Effector memory CD4-positive, alpha-beta T cell (primary cell): ENCODE results near the gene ARHGEF4.

ENCODE experiments used
- DNase-seq, 3 donors: peaks; one replicate each; pipeline ENCODE4 v3.0.0-alpha.2; 2020
- H3K27ac ChIP-seq: 2 replicates; pipeline ENCODE4 v1.7.0; 2013; ENCODE audit warnings: mild to moderate bottlenecking, low read length, moderate library complexity; ENCODE audit not compliant: insufficient read depth, poor library complexity, severe bottlenecking
- H3K27me3 ChIP-seq: replicated peaks from 2 replicates; pipeline ENCODE4 v1.7.0; 2013; ENCODE audit warnings: mild to moderate bottlenecking, low read length; ENCODE audit not compliant: insufficient read depth, control insufficient read depth, poor library complexity, severe bottlenecking
- H3K36me3 ChIP-seq: 2 replicates; pipeline ENCODE4 v1.7.0; 2013; ENCODE audit warnings: mild to moderate bottlenecking, low read length, moderate library complexity; ENCODE audit not compliant: control insufficient read depth, insufficient read depth
- H3K4me1 ChIP-seq: 2 replicates; pipeline ENCODE4 v1.7.0; 2013; ENCODE audit warnings: low read length, mild to moderate bottlenecking; ENCODE audit not compliant: control insufficient read depth, insufficient read depth, poor library complexity, severe bottlenecking
- H3K4me3 ChIP-seq: 2 replicates; pipeline ENCODE4 v1.7.0; 2013; ENCODE audit warnings: low read length, low read depth, mild to moderate bottlenecking; ENCODE audit not compliant: insufficient read depth, poor library complexity, severe bottlenecking
- H3K9me3 ChIP-seq: 2 replicates; pipeline ENCODE4 v1.7.0; 2013; ENCODE audit warnings: mild to moderate bottlenecking, low read length, moderate library complexity; ENCODE audit not compliant: control insufficient read depth

The ARHGEF4 gene

GRCh38 chr2:130826419-130826818 lies 10.3 kb upstream of the ARHGEF4 start:
- no peak overlapping the region for H3K27ac ChIP-seq
- H3K36me3 ChIP-seq, result no peaks in the 10 kb centered on the region
- H3K4me3 ChIP-seq, result no peak overlapping the region
- no peaks in the 10 kb centered on the region for H3K27me3 ChIP-seq
- peaks cover 12% of the 10 kb centered on the region for H3K4me1 ChIP-seq
- DNase-seq, result no peak
- no peaks in the 10 kb centered on the region for H3K9me3 ChIP-seq

DNA sequence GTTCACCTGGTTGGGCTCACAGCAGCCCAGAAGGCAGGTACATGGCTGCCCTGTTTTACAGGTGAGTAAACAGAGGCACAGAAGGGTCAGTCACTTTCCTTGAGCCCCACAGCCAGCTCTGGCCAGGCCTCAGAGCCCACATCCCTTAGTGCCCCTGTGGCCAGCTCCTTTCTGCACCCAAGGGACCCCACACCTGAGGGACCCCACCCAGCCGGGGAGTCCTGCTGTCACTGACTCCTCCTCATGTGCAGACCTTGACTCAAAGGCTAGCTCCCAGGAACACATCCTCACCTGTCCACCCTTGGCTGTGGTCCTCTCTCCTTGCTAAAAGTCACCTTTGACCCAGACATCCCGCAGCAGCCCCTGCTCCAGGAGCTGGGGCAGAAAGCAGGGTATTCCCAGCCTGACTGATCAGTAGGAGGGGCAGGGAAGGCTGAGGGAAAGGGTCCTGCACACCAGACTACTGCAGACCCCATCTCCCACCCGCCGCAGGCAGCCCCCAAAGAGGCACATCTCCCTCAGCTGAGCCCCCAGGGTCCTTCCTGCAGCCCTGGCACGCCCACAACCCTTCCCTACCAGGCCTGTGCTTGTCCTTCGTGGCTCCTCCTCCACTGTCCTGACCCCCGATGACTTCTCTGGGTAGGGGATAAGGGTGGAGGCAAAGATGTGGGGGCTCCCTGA lies 9.8 kb upstream of the ARHGEF4 start:
- peaks cover 12% of the 10 kb centered on the region for H3K4me1 ChIP-seq
- no peak for DNase-seq

GRCh38 chr2:130827502-130828251 lies 9.0 kb upstream of the ARHGEF4 start:
- Histone ChIP-seq H3K36me3 (no peaks in the 10 kb centered on the region), H3K27me3 (no peaks in the 10 kb centered on the region), H3K4me1 (peaks cover 12% of the 10 kb centered on the region), H3K9me3 (no peaks in the 10 kb centered on the region), H3K4me3 (no peak overlapping the region), H3K27ac (no peak overlapping the region)
- DNase-seq, result no peak

More for the DNA sequence above, 9.8 kb upstream of the ARHGEF4 start:
- Histone ChIP-seq H3K4me3 (no peak overlapping the region), H3K36me3 (no peaks in the 10 kb centered on the region), H3K27me3 (no peaks in the 10 kb centered on the region), H3K27ac (no peak overlapping the region), H3K9me3 (no peaks in the 10 kb centered on the region)

GRCh38 chr2:130828461-130828860 lies 8.3 kb upstream of the ARHGEF4 start:
- H3K4me3 ChIP-seq, result no peak overlapping the region
- peaks cover 12% of the 10 kb centered on the region for H3K4me1 ChIP-seq
- H3K27ac ChIP-seq, result no peak overlapping the region
- H3K9me3 ChIP-seq, result no peaks in the 10 kb centered on the region
- H3K27me3 ChIP-seq, result no peaks in the 10 kb centered on the region
- no peak for DNase-seq
- no peaks in the 10 kb centered on the region for H3K36me3 ChIP-seq

GRCh38 chr2:130829015-130829414 lies 7.7 kb upstream of the ARHGEF4 start:
- Histone ChIP-seq H3K27me3 (no peaks in the 10 kb centered on the region), H3K27ac (no peak overlapping the region), H3K9me3 (no peaks in the 10 kb centered on the region), H3K4me3 (no peak overlapping the region), H3K4me1 (peaks cover 7% of the 10 kb centered on the region), H3K36me3 (no peaks in the 10 kb centered on the region)
- DNase-seq, result no peak

- H3K27ac ChIP-seq, result no peak overlapping the region
- H3K4me1 ChIP-seq, result no peaks in the 10 kb centered on the region
- no peaks in the 10 kb centered on the region for H3K27me3 ChIP-seq
- no peaks in the 10 kb centered on the region for H3K36me3 ChIP-seq
- DNase-seq, result no peak
- no peak overlapping the region for H3K4me3 ChIP-seq
- no peaks in the 10 kb centered on the region for H3K9me3 ChIP-seq
Observed at GRCh38 chr2:130830538-130830937, 6.2 kb upstream of the ARHGEF4 start.

DNA sequence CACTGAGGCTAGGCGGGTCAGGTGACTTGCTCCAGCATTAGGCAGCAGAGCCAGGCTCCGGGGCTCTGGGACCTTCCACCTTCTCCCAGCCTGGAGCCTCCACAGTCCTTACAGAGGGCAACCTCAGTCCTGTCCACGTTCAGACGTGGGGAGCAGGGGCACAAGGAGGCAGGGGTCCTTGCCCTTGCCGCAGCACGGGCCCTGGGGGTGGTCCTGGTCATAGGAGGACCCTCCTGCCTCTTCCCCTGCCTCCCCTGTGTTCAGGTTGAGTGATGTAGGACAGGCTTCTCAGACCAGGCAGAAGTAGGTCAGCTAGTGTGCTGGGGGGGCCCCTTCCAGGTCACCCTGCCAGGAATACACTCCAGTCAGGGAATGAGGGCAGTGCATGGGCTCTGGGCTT lies 5.4 kb upstream of the ARHGEF4 start:
- no peaks in the 10 kb centered on the region for H3K36me3 ChIP-seq
- no peaks in the 10 kb centered on the region for H3K9me3 ChIP-seq
- no peaks in the 10 kb centered on the region for H3K27me3 ChIP-seq
- H3K4me3 ChIP-seq, result no peak overlapping the region
- H3K27ac ChIP-seq, result no peak overlapping the region
- DNase-seq, result no peak
- no peaks in the 10 kb centered on the region for H3K4me1 ChIP-seq

- Histone ChIP-seq H3K27ac (no peak overlapping the region), H3K4me3 (no peak overlapping the region), H3K9me3 (no peaks in the 10 kb centered on the region), H3K27me3 (peaks cover 5% of the 10 kb centered on the region), H3K4me1 (peaks cover 7% of the 10 kb centered on the region), H3K36me3 (no peaks in the 10 kb centered on the region)
- DNase-seq, result no peak
Observed at GRCh38 chr2:130832296-130832940, 4.3 kb upstream of the ARHGEF4 start.

DNA sequence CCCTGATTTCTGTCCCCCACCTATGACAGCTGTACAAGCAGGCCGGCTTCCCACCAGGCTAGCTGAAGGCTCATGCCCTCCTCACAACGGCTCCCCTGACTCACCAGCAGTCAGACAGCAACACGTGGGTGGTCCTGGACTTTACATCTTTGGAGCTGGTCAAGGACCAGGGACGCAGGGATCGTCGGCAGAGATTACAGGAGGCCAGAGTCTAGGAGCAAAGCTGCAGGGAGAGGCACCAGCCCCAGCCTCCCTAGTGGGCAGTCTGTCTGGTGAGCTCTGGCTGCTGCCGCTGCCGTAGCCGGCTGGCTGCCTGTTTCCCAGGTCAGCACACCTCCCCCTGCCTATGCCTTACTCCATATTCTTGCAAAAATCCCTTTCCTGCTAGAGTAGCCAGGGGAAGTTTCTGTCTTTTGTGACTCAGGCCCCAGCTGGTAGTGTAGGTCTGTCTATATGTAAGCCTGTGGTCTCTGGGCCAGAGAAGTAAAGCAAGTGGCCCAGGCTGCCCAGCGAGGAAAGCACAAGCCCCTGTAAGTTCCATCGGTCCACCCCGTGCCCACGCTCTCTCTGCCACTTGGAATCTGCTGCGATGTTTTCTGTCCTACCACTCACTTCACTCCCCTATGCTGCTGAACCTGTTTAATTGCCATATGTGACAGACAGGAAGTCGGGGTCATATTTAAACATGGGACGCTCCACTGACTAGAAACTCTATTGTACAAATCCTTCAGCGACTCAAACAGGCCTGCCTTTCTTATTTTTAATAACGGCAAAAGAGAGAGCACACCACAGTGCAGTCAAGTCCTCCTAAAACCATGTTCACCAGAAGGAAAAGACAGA lies 2.4 kb upstream of the ARHGEF4 start:
- Histone ChIP-seq H3K4me1 (peaks cover 9% of the 10 kb centered on the region), H3K27ac (no peak overlapping the region), H3K36me3 (no peaks in the 10 kb centered on the region), H3K9me3 (no peaks in the 10 kb centered on the region), H3K27me3 (peaks cover 6% of the 10 kb centered on the region), H3K4me3 (no peak overlapping the region)
- no peak for DNase-seq
